HepG2 (cell line): ENCODE data around the gene CHL1. TPM values are rescaled to one million over a fixed set of nuclear protein-coding genes. Genes with fewer than 3 reads are reported as not detected.

Experiments
- ATF2 ChIP-seq: sonication (generic); formaldehyde crosslinking; IDR thresholded peaks from 2 replicates; pipeline ENCODE4 v1.4.0; 2020; ENCODE audit warnings: missing genetic modification reagents
- ATF7 ChIP-seq, 2 experiments: fragments of 450-650 bp in 1 of 2; sonication (generic) in 1 of 2; formaldehyde crosslinking in 1 of 2; IDR thresholded peaks; 2 replicates each; pipeline versions ENCODE4 v1.4.0 to v1.6.1; 2016 to 2020; ENCODE audit warnings: antibody characterized with exemption in 1 of 2, mild to moderate bottlenecking in 1 of 2, missing genetic modification reagents in 1 of 2
- BRCA1 ChIP-seq: sonication (generic); formaldehyde crosslinking; IDR thresholded peaks from 2 replicates; pipeline ENCODE4 v1.4.0; 2020; ENCODE audit warnings: missing genetic modification reagents
- ELF3 ChIP-seq: IDR thresholded peaks from 2 replicates; pipeline ENCODE4 v1.6.1; 2016; ENCODE audit warnings: missing genetic modification reagents, missing compliant biosample characterization
- ESRRA ChIP-seq: sonication (generic); formaldehyde crosslinking; IDR thresholded peaks from 2 replicates; pipeline ENCODE4 v1.5.1; 2020; ENCODE audit warnings: mild to moderate bottlenecking, low read depth, missing genetic modification reagents
- ETV5 ChIP-seq: IDR thresholded peaks from 2 replicates; pipeline ENCODE4 v1.6.1; 2018; ENCODE audit warnings: missing biosample characterization, missing genetic modification reagents, inconsistent platforms, borderline replicate concordance
- ETV6 ChIP-seq: sonication (generic); formaldehyde crosslinking; conservative IDR thresholded peaks from 2 replicates; pipeline ENCODE4 v1.4.0; 2020; ENCODE audit warnings: missing genetic modification reagents
- GLMP ChIP-seq: sonication (generic); formaldehyde crosslinking; IDR thresholded peaks from 2 replicates; pipeline ENCODE4 v1.9.0; 2021; ENCODE audit warnings: missing genetic modification reagents, mild to moderate bottlenecking, borderline replicate concordance
- HNRNPLL ChIP-seq: fragments of 200-400 bp; formaldehyde crosslinking; IDR thresholded peaks from 2 replicates; pipeline ENCODE4 v1.6.1; 2017; ENCODE audit warnings: mild to moderate bottlenecking, low read depth, low read length; ENCODE audit not compliant: poor library complexity, severe bottlenecking
- ISX ChIP-seq: sonication (generic); formaldehyde crosslinking; conservative IDR thresholded peaks from 2 replicates; pipeline ENCODE4 v1.5.0; 2020; ENCODE audit warnings: missing genetic modification reagents
- NFYC ChIP-seq: IDR thresholded peaks from 2 replicates; pipeline ENCODE4 v1.6.1; 2016; ENCODE audit warnings: missing genetic modification reagents, missing compliant biosample characterization
- NR2F2 ChIP-seq: IDR thresholded peaks from 2 replicates; pipeline ENCODE4 v1.6.1; 2012; ENCODE audit warnings: low read depth, inconsistent platforms, borderline replicate concordance
- PPARG ChIP-seq: conservative IDR thresholded peaks from 2 replicates; pipeline ENCODE4 v1.6.1; 2016; ENCODE audit warnings: missing biosample characterization, missing genetic modification reagents
- PTBP1 ChIP-seq: fragments of 200-400 bp; formaldehyde crosslinking; IDR thresholded peaks from 2 replicates; pipeline ENCODE4 v1.6.1; 2018; ENCODE audit warnings: low read length, low read depth; ENCODE audit not compliant: poor library complexity, severe bottlenecking
- SKIL ChIP-seq: sonication (generic); formaldehyde crosslinking; IDR thresholded peaks from 2 replicates; pipeline ENCODE4 v1.8.0; 2022; ENCODE audit warnings: missing genetic modification reagents, mild to moderate bottlenecking, moderate library complexity, borderline replicate concordance
- SP140L ChIP-seq: sonication (generic); formaldehyde crosslinking; IDR thresholded peaks from 2 replicates; pipeline ENCODE4 v1.4.0; 2020; ENCODE audit warnings: missing genetic modification reagents, borderline replicate concordance
- STAT6 ChIP-seq: sonication (generic); formaldehyde crosslinking; IDR thresholded peaks from 2 replicates; pipeline ENCODE4 v1.4.0; 2020; ENCODE audit warnings: missing genetic modification reagents, mild to moderate bottlenecking, borderline replicate concordance
- ZBTB21 ChIP-seq: sonication (generic); formaldehyde crosslinking; IDR thresholded peaks from 2 replicates; pipeline ENCODE4 v1.4.0; 2020; ENCODE audit warnings: missing genetic modification reagents
- ZNF496 ChIP-seq: sonication (generic); formaldehyde crosslinking; IDR thresholded peaks from 2 replicates; pipeline ENCODE4 v1.8.1; 2023; ENCODE audit warnings: mild to moderate bottlenecking, moderate library complexity, missing genetic modification reagents; ENCODE audit not compliant: insufficient replicate concordance
- ZNF564 ChIP-seq: sonication (generic); formaldehyde crosslinking; IDR thresholded peaks from 2 replicates; pipeline ENCODE4 v1.8.1; 2023; ENCODE audit warnings: mild to moderate bottlenecking, missing genetic modification reagents
- ZSCAN31 ChIP-seq: sonication (generic); formaldehyde crosslinking; IDR thresholded peaks from 2 replicates; pipeline ENCODE4 v1.5.0; 2020; ENCODE audit warnings: low read depth, mild to moderate bottlenecking, missing genetic modification reagents
- polyA plus RNA-seq, 8 experiments: library from polyadenylated mRNA; depleted of rRNA in 3 of 8; stranded (reverse) in 7 of 8; unstranded in 1 of 8; fragments of >200 nt; fragmentation: Illumina TruSeq in 4 of 8; extraction: Trizol in 4 of 8; gene quantifications; 2 replicates each; pipeline versions ENCODE4 v1.2.1 to v1.2.3, GENCODE V29; 2011 to 2016; ENCODE audit warnings: low read depth in 4 of 8, missing spikeins in 1 of 8, mixed read lengths in 1 of 8; ENCODE audit not compliant: insufficient read depth in 1 of 8
- total RNA-seq, 5 experiments: library from RNA; depleted of rRNA; stranded (reverse); fragments of >200 nt; fragmentation: Illumina TruSeq; extraction: Trizol; gene quantifications; 2 replicates each; pipeline ENCODE4 v1.2.3, GENCODE V29; 2016; ENCODE audit warnings: low read depth in 1 of 5

CHL1 gene
- total and polyA plus RNA-seq, 2 of the 13 experiments (the other 11 are each of a cell fraction or from before 2014, with no cell fraction given) = not detected

GRCh38 chr3:264394-265156, 68.0 kb downstream of the CHL1 start (continued):
- TF ChIP-seq ATF7 (IDR thresholded peaks at IDR 0.05) = 0 out of 2 replicates have a peak, but pooled peaks have one; percentile 14
- TF ChIP-seq ATF7 (CRISPR knock-in tag; IDR thresholded peaks at IDR 0.05) = no peak
- TF ChIP-seq ZBTB21 (CRISPR knock-in tag) = peak; percentile 98
- no peak for TF ChIP-seq GLMP
- no peak; the same call in 1 of the 2 replicates for TF ChIP-seq BRCA1 (CRISPR knock-in tag)
- TF ChIP-seq STAT6 (CRISPR knock-in tag) = peak; percentile 55; the same call in 1 of the 2 replicates
- 0 out of 2 replicates have a peak, but pooled peaks have one; percentile 42 for TF ChIP-seq ZSCAN31
- TF ChIP-seq ZNF496 (CRISPR knock-in tag) = no peak
- TF ChIP-seq ISX (CRISPR knock-in tag) = no peak
- 0 out of 2 replicates have a peak, but pooled peaks have one; percentile 56 for TF ChIP-seq SP140L
- TF ChIP-seq ETV6 = no peak
- TF ChIP-seq NR2F2 = peak; percentile 81
- 0 out of 2 replicates have a peak, but pooled peaks have one; percentile 54 for TF ChIP-seq ESRRA (CRISPR knock-in tag)
- TF ChIP-seq PTBP1 = no peak
- TF ChIP-seq ATF2 = peak; percentile 87
- peak; percentile 96 for TF ChIP-seq ETV5 (CRISPR knock-in tag)
- 0 out of 2 replicates have a peak, but pooled peaks have one; percentile 33 for TF ChIP-seq SKIL (CRISPR knock-in tag)
- TF ChIP-seq NFYC (CRISPR knock-in tag) = peak; percentile 23; the same call in 1 of the 2 replicates
- TF ChIP-seq PPARG (CRISPR knock-in tag) = peak; percentile 40; the same call in 1 of the 2 replicates
- TF ChIP-seq ELF3 (CRISPR knock-in tag) = peak; percentile 99
- 0 out of 2 replicates have a peak, but pooled peaks have one; percentile 66 for TF ChIP-seq ZNF564 (CRISPR knock-in tag)
- TF ChIP-seq HNRNPLL = peak; percentile 93
